Measurements from ENCODE around the gene ARHGEF16. TPM values are rescaled to one million over a fixed set of nuclear protein-coding genes. Genes with fewer than 3 reads are reported as not detected.

ARHGEF16 gene
- total RNA-seq, 4 donors from 2014 or later, result 8.4 to 24.6 (median 22.4) TPM

DNA sequence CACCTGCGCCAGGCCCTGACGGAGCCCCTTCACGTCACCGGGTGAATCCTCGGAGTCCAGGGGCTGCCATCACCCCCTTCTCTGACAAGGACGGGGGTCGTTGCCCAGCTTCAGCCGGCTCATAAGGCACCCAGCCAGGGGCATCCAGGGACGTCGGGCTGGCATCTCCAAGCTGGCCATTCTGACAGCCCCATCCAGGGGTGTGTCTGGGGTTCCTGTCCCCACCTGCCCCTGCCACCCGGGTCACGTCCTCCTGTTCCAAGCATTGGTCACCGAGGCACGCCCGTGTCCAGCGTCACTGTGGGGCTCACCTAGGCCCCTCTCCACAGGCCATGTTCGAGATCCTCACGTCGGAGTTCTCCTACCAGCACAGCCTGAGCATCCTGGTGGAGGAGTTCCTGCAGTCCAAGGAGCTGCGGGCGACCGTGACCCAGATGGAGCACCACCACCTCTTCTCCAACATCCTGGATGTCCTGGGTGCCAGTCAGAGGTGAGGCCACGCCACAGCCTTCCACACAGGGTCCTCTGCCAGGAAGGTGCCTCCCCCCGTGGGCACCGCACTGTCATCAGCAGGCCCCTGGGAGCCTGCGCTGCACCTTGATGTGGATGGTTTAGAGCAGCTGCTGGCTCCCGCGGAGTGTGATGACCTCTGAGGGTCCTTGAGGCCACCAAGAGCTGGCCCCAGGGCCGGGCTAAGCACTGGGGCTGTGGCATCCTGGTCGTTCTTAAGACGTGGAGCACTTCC is 14.8 kb downstream of the ARHGEF16 start:
- Histone ChIP-seq H3K4me3 (no peak overlapping the region), H3K36me3 (no peaks in the 10 kb centered on the region), H3K9me3 (no peaks in the 10 kb centered on the region), H3K27me3 (no peaks in the 10 kb centered on the region), H3K4me1 (peaks cover 56 to 98% (median 76%) of the 10 kb centered on the region in 3 donors), H3K27ac (no peak overlapping the region)
- intact Hi-C loops (cut with DNase I), result no loop called here
- TF ChIP-seq, protein P1, sequence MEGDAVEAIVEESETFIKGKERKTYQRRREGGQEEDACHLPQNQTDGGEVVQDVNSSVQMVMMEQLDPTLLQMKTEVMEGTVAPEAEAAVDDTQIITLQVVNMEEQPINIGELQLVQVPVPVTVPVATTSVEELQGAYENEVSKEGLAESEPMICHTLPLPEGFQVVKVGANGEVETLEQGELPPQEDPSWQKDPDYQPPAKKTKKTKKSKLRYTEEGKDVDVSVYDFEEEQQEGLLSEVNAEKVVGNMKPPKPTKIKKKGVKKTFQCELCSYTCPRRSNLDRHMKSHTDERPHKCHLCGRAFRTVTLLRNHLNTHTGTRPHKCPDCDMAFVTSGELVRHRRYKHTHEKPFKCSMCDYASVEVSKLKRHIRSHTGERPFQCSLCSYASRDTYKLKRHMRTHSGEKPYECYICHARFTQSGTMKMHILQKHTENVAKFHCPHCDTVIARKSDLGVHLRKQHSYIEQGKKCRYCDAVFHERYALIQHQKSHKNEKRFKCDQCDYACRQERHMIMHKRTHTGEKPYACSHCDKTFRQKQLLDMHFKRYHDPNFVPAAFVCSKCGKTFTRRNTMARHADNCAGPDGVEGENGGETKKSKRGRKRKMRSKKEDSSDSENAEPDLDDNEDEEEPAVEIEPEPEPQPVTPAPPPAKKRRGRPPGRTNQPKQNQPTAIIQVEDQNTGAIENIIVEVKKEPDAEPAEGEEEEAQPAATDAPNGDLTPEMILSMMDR (IDR thresholded peaks at IDR 0.05), result no peak
- TF ChIP-seq POLR2A (IDR thresholded peaks at IDR 0.05), result no peak
- no peak for DNase-seq
- 64 to 100% methylated on average over 3 to 4 of the region's 31 CpGs for WGBS, 2 donors

GRCh38 chr1:3469849-3470649 is 15.6 kb downstream of the ARHGEF16 start:
- no peak for DNase-seq

GRCh38 chr1:3470650-3471355 is 16.3 kb downstream of the ARHGEF16 start:
- Histone ChIP-seq H3K36me3 (peaks cover 0 to under 1% (median 0%) of the 10 kb centered on the region in 3 donors), H3K4me1 (peaks cover 43 to 87% (median 64%) of the 10 kb centered on the region in 3 donors), H3K27ac (peak overlapping the region; percentile 44 to 73 (median 58)), H3K4me3 (no peak overlapping the region), H3K9me3 (no peaks in the 10 kb centered on the region), H3K27me3 (peaks cover 0 to 2% (median 0%) of the 10 kb centered on the region in 4 donors)
- 77 to 79% methylated on average over 10 to 13 of the region's 22 CpGs for WGBS, 2 donors
- intact Hi-C loops (cut with DNase I), result no loop called here
- DNase-seq, result no peak
- TF ChIP-seq, protein P1 (IDR thresholded peaks at IDR 0.05), result no peak
- TF ChIP-seq POLR2A (IDR thresholded peaks at IDR 0.05), result no peak

More at GRCh38 chr1:3469849-3470649, 15.6 kb downstream of the ARHGEF16 start:
- Histone ChIP-seq H3K9me3 (no peaks in the 10 kb centered on the region), H3K4me3 (no peak overlapping the region), H3K4me1 (peaks cover 51 to 94% (median 70%) of the 10 kb centered on the region in 3 donors), H3K36me3 (no peaks in the 10 kb centered on the region), H3K27me3 (no peaks in the 10 kb centered on the region), H3K27ac (no peak overlapping the region)
- no peak for TF ChIP-seq POLR2A (IDR thresholded peaks at IDR 0.05)
- TF ChIP-seq, protein P1 (IDR thresholded peaks at IDR 0.05), result no peak
- WGBS, 2 donors, result 70 to 75% methylated on average over 13 to 14 of the region's 17 CpGs
- intact Hi-C loops (cut with DNase I), result no loop called here

DNA sequence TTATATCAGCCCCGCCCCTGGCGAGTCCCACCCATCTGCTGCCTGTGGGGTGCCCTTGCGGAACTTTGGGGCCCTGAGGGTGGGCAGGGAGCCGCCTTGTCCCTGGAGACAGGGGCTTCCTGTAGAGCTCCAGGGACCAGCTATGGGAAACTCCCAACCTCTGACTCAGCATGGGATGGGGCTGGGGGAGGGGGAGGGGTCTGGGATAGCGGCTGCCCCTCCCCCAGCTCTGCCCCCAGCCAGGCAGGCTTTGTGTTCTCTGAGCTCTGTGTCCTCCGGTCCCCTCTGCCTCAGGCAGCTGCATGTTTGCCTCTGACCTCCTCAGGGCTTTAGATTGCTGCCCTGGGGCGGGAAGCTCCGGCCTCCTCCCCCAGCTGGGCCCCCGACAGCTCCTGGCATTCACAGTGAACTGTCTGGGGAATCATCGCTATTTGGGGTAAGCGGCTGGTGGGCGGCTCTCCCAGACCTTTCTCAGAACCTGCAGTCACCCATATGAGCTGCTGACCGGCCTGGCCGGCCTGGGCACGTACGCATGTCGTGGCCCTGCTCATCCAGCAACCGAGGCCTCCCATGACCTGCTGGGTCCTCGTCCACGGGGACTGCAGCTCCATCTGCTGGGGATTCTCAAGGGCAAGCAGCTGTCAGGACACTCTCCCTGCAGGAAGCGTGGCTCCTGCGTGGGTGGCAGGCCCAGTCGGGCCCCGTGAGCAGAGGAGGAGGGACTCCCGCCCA is 17.1 kb downstream of the ARHGEF16 start:
- intact Hi-C loops (cut with DNase I), result no loop called here
- H3K27me3 ChIP-seq, result peaks cover 0 to 4% (median 0%) of the 10 kb centered on the region in 4 donors

More for the DNA sequence above, 17.1 kb downstream of the ARHGEF16 start:
- 0% methylated on average over 1 of the region's 25 CpGs; no CpG with 5 or more reads in 1 of the 2 donors for WGBS, 2 donors
- TF ChIP-seq, protein P1 (IDR thresholded peaks at IDR 0.05), result peak in 5 of 6 experiments; percentile 42 to 66 (median 43)
- no peak for TF ChIP-seq POLR2A (IDR thresholded peaks at IDR 0.05)
- Histone ChIP-seq H3K27ac (peak overlapping the region; percentile 44 to 73 (median 58)), H3K36me3 (peaks cover 0 to 8% (median 0%) of the 10 kb centered on the region in 3 donors), H3K9me3 (no peaks in the 10 kb centered on the region), H3K4me3 (no peak overlapping the region), H3K4me1 (peaks cover 42 to 79% (median 57%) of the 10 kb centered on the region in 3 donors)
- DNase-seq, result no peak

Measured in esophagus squamous epithelium (tissue), 5 donors.